GM19035 (cell line): ENCODE measurements around the gene MPP3.

ENCODE experiments used
- ATAC-seq: cut with Tn5 transposase; IDR thresholded peaks from one replicate; pipeline ENCODE4 v1.9.1; 2021; ENCODE audit not compliant: unreplicated experiment

Gene MPP3

DNA sequence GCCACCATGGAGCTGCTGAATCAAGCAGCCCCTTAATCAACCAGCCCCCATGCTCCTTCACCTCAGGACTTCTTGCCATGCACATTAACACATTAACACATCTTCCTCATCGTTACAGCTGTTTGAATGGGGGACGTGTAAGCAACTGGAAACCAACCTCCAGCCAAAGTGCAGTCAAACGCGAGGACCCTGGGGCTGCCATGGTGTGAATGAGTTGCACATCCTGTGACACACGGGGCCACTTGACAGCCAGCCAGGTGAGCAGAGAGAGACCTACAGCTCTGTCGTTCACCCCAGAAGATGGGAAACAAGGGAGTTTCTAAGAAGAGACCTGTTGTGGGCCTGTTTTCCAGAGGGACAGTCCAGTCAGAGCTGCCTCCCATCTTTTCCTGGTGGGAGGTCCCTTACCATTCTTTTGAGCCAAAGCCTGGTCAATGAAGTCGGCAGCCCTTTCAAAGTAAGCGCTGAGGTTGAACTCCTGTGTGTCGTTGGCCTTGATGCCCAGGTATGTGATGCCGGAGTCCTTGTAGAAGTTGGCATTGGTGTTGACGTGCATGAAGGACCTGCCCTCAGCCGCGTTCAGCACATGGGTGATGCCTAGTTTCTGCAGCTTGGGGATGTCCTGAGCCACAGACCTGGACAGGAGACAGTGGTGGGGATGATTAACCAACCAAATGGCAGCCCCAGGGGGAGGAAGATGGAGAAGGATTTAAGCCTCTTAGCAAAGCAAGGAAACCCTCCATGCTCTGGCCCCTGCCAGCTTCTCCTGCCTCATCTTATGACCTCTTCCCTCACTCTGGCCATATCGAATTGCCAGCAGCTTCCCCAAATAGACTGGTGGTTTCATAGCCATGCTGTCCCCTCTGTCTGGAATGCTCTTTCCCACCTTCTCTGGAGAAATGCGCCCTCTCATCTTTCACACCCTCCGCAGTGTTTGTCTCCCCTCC lies 58.4 kb downstream of the MPP3 start:
- no peak for ATAC-seq

DNA sequence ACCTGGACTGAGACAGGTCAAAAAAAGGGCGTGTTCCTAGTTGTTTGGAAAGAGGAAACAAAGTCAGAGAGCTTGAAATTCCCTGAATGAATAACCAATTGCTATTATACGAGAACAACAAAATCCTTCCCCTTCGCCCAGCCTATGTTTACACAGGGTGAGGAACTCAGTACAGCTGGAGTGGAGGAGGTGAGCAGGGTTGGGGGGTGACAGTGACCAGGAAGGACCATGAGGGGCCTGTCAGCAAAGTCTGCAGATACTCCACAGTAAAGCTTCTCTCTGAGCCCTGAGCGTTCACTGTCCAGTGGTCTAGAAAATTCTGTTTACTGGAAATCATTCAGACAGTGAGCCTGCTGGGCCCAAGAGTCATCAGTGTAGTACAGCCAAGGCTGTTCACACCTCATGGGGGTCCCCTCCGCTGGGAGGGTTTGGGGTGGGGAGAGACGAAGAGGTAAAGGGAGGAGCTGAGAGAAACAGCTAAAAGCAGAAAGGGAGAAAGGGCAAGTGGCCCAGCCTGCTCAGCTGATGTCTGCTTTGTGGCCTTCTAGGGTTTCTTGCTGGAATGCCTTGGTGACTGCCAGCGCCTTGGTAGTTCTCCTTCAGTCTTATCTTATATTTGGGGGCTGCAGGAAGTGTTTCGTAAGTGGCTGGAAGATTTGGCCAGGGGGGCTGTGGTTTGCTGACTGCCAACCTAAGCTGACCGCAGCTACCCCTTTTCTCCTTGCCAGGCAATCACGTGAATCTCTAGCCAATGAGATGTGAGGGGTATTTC lies 59.9 kb downstream of the MPP3 start:
- no peak for ATAC-seq

DNA sequence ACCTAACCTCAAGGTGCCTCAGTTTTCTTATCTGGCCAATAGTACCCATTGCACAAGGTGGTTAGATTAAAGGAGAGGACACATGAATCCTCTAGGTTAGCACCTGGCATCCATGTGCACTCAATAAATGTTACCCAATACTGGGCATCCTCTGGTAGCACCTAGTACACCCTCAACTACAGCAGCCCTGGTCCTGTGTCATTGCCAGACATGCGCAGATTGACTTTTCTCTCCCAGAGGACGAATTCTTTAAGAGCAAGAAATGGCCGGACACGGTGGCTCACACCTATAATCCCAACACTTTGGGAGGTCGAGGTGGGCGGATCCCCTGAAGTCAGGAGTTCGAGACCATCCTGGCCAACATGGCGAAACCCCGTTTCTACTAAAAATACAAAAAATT lies 61.5 kb downstream of the MPP3 start:
- no peak for ATAC-seq

DNA sequence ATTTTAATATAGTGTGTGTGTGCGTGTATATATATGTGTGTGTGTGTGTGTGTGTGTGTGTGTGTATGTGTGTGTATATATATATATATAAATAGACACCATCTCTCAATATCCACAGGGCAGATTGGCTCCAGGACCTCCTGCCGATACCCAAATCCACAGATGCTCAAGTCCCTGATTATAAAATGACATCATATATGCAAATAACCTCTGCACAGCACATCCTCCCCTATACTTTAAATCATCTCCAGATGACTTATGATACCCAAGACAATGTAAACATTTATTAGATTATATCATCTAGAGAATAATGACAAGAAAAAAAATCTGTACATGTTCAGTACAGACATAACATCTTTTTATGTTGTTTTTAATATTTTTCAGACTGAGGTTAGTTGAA lies 62.0 kb downstream of the MPP3 start:
- ATAC-seq = no peak

DNA sequence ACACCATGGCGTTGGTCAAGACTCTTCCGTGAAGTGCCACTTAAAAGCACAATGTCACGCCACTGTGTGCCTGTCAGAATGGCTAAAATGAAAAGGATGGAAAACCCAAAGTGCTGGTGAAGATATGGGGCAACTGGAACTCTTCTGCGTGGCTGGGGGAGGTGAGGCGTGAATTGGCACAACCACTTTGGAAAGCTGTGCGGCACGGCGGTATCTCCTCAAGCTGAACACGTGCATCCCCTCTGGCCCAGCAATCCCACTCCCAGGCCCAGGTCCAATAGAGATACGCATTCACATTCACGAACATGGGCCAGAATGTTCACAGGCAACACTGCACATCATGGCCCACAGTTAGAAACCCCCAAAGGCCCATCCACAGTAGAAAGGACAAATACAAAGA lies 63.1 kb downstream of the MPP3 start:
- no peak for ATAC-seq

DNA sequence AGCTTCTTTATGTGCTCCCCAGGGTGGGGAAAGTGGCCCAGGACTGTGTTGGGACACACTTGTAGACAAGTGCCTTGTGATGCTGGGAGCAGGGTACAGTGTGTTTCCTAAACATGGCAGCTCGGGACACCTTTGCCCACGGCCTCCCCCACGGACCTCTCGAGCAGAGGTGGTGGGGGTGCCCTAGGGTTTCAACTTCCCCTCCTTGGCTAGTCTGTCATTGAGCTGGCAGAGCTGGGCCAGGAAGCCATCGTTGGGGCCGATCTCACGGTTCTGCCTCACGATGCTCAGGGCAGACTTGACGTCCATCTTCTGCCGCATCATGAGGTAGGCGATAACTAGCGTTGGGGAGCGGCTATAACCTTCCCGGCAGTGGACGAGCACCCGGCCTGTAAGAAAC lies 63.5 kb downstream of the MPP3 start:
- ATAC-seq = no peak

DNA sequence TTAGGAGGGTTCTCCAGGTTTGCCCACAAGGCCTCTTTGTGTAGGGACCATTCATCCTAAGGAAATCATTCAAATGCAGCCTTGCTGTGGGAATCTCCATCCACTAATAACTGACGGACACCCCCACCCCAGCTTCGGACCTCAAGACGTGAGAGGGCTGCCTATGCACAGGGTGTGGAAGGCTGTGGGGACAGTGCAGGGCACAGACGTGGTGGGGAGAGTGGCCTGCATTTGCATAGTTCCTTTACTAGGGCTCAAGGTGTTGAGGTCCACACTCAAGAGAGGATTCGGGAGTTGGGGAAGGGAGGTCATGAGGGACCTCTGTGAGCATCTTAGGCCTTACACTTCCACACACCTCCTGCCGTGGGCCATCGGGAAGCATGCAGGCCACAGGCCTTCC lies 64.0 kb downstream of the MPP3 start:
- no peak for ATAC-seq

DNA sequence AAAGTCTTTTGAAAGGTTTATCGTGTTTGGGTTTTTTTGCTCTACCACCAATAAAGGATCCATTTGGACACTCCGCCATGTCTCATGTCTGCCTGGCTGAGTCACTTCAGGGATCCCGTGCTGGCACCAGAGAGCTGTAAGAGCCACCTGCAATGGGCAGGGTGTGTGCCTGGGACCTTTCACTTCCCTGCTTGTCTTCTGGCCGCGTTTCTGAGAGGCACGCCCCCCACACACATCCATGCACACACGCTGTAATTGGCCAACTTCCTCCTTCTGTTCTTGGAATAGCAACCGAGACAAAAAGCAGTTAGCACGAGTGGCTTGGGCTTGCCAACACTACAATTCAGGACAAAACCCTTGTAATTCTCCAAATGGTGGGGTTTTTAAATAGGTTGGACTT lies 64.6 kb downstream of the MPP3 start:
- ATAC-seq = no peak

DNA sequence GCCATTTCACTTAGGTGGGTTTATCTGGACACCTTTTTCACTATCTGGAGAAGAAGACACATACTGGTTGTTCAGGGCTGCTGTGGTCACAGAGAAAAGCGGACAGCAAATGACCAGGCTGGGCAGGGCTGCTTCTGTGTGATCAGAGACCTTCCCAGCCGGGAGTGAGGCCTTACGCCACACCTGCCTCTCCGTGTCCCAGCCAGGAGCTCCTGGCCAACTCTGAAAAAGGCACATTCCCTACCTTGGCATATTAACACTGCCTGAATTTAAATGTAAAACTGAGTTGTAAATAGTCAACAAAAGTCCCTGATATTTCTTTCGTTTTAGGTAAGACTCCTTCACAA lies 65.3 kb downstream of the MPP3 start:
- no peak for ATAC-seq

DNA sequence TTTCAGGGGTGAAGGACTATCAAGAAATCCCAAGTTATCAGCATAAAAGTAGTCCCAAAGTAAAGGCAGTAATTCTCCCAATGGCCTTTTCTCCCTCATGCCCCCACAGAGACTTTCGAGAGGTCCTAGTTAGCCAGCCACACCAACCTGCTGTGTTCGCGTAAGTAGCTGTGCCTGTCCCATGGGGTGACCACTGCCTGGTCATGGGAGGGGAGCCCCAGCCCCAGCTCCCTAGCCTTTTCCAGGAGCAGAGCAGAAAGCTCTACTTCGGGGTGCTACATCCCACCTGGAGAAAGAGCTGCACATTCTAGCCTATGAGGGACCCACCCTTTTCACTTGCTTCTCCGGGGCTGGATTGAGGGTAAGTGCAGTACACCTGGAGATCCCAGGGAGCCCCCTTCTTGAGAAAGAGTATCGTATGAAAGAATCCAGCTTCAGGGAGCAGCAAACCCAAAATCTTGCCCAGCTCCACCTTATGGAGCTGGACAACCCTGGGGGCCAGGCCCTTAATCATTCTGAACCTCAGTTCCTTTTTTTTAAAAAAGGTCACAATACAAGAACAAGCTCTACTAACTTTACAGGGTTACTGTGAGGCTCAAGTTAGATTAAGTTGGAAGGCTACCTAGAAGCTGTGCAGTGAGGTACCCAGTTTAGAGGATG lies 65.8 kb downstream of the MPP3 start:
- no peak for ATAC-seq

DNA sequence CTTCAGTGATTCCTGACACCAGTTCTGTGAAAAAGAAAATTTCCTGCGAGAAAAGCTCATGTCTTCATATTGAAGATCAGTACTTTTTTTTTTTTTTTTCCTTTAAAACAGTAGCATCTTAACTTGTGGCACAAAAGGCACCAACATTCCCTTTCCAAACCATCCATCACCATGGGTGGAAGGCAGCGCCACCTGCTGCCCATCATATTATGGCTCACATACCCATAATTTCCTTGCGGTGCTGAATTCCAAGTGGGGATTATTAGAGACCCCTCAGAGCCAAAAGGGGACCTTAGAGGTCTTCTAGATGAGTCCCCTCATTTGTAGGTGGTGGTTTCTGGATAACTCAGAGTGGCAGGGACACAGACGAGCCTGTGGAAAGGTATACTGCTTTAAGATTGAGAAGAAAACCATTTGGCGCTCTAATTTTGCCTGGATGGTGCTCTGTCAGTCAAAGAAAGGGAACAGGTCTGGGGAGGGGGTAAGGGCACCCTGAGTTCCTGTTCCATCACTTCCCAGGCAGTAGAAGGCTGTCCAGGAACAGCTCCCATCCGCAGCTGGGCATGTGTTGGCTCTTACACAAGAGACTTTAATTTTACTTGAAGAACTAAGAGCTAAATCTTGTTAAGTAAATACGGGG lies 66.4 kb downstream of the MPP3 start:
- no peak for ATAC-seq

DNA sequence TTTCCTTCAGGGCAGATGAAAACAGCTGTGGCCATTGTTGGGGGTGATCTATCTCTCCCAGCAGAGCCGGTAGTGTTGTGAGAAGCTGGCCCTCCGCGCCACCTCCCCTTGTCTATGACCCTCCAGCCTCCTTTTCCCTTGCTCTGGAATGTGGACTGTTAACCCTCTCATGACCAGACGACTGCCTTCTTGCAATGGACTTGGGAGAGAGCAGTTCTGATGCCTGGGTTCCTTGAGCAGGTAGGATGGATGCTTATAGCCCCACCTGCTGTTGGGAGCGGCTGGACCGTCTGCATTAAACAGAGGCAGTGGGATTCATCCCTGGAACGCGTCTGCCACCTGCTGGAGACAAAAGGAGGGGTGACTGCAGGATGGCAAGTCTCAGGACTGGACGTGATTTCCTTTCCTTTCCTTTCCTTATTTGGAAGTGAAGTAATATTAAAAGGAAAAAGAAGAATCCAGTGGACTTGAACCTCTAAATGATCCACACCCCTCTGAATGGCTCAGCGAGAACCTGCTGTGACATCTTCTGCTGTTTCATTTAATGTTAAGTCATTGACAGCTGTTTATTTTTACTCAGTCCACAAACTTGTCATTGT lies 72.6 kb downstream of the MPP3 start:
- no peak for ATAC-seq

DNA sequence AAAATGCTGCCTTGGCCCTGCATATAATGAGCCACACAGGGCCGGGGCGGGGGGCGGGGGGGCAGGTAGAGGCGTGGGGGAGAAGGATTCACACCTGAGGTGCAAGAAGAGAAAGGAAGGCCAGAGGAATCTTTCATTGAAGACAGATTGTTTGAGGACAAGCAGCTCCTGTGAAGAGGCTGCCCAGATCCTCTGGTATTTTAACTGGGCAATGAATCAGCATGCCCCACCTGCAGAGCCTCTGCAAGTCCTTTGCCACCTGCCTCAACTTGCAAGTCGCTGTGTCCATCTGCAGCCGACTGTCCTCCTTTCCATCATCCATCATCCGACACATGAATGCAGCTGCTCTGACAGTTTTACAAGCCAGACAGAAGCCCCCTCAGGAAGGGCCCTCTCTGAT lies 73.1 kb downstream of the MPP3 start:
- no peak for ATAC-seq

DNA sequence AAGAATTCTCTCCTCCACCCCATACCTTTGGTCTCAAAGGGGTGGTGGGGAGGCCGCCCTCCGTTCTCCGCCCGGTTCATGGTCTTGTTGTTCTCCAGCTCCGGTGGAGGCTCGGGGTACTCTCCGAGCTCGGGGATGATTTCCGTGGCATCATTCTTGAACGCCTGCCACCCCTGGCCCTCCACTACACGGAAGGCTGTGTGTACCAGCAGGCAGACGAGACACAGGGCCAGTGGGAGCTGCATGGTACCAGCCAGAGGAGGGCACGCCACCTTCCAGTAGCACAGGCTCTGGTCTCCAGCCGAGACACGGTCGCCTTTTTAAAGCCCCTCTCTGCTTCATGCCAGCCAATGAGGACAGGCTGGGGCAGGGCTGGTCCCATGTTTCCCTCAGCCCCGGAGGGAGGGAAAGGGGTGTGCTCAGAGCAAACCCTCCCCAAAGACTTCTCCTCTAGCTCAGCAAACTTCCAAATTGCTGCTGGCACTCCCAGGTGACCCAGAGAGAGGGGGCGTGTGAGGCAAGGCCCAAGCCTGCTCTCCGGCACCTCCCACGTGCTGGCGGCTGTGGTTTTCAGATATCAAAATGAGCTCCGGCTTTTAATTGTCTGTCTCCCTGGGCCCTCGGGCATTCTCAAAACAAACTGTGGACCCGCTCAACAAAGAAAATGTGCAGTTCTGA lies 74.3 kb downstream of the MPP3 start, which contains the start of gene SOST:
Gene SOST (minus strand): TSS at position 295 of the 678 bp plus-strand sequence. CDS start 50 bp downstream, at position 245.
- ATAC-seq = no peak

DNA sequence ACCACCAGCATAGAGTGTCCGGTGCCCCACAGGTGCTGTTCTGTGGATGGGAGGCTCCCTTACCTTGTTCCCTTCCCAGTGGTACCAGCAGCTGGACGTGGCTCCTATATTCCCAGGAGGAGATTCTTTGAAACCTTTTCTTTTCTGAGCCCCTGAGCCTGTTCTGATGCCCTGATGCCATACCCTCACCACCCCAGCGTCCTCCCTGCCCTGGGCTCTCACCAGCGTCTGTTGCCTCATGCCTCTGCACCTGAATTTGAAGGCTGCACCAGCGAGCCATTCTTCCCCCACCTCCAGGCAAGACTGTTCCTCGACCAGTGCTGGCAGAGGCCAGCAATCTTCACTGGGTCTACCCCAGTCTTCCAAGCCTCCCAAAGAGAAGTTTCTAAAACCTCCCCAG lies 74.9 kb downstream of the MPP3 start:
- no peak for ATAC-seq

DNA sequence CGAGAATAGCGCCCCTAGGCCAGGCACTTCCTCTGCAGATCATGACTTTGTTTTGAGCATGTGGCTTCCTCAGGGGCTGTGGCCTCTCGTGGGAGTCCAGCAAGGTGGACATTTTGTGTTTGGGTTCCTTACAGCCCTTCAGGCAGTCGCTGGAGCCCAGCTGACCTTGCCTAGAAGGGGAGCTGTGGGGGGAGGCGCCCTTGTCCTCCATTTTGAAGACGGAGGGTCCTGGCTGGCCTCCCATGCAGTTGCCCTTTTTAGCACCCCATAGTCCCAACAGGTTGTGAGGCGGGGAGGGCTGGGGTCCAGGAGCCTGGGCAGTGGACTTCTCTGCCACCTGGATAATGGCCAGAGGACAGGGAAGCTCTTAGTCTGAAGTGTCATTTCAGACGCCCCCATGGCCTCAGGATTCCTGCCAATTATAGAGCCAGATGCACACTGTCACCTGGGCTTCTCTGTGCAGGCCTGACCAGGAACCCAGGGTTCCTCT lies 75.7 kb downstream of the MPP3 start:
- no peak for ATAC-seq

DNA sequence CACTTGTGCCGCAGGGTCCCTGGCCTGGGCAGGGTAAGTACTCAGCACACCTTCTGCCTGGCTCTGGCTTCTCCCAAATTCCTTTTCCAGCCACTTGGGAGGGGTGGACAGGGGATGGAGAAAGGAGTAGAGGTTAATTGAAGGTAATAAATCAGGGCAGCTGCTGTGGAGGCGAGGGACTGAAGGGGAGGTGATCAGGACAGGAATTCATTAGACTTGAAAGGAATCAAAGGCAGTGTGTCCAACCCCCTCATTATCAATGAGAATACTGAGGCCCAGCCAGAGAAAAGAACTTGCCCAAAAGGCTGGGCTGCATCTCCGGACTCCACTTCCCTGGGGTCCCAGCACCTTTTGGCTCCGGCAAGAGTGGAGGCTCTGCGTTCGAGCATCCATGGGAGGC lies 76.7 kb downstream of the MPP3 start:
- no peak for ATAC-seq

DNA sequence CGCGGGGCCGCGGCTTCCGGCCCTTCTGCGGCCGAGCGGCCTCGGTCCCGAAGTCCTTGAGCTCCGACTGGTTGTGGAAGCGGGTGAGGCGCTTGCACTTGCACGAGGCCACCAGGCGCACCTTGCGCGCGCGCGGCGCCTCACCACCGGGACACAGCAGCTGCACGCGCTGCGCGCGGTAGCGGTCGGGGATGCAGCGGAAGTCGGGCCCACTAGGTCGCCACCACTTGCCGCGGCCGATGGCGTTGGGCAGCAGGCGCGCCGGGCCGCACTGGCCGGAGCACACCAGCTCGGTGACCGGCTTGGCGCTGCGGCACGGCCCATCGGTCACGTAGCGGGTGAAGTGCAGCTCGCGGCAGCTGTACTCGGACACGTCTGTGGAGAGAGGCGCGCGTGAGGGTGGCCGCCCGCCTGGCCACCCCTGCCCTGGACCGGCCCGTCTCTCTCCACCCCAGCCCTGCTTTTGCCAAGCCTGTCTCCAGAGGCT lies 77.5 kb downstream of the MPP3 start:
- ATAC-seq = no peak

DNA sequence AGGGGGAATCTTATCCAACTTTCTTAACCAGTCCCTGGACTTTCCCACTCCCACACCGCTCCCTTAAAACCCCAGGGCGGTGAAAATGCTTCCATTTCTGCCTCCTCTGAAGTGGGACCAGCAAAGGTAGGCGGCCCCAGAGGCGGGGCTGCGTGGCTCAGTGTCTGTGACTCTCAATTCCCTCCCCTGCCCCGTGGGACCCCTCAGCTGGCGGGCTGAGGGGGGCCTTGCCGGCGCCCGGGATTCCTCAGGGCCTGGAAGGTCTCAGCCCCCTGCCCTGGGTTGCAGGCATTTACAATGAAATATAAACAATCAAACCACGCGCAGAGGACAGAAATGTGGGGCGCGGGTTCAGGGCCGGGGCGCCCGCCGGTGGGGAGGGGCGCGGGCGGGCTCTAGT lies 78.0 kb downstream of the MPP3 start:
- no peak for ATAC-seq
